Breast epithelium (tissue), 4 donors: ENCODE data around the gene VANGL1. TPM values are rescaled to one million over a fixed set of nuclear protein-coding genes. Genes with fewer than 3 reads are reported as not detected.

ENCODE experiments used
- DNase-seq, 2 donors: peaks; one replicate each; pipeline ENCODE4 v3.0.0-alpha.2; 2019; ENCODE audit warnings: low spot score in 2 of 2
- H3K27ac ChIP-seq, 2 donors: fragments of 200-600 bp; sonication (generic) in 1 of 2; one replicate each; pipeline ENCODE4 v1.5.1; 2016 to 2019; ENCODE audit warnings: mild to moderate bottlenecking in 1 of 2
- H3K27me3 ChIP-seq, 2 donors: fragments of 200-600 bp; sonication (generic) in 1 of 2; one replicate each; pipeline versions ENCODE4 v1.5.1 to v1.6.0; 2017 to 2019; ENCODE audit warnings: control low read depth in 1 of 2, mild to moderate bottlenecking in 1 of 2
- H3K36me3 ChIP-seq: fragments of 200-600 bp; one replicate; pipeline ENCODE4 v1.5.1; 2019
- H3K4me1 ChIP-seq, 2 donors: fragments of 200-600 bp; sonication (generic); one replicate each; pipeline ENCODE4 v1.5.1; 2016 to 2019; ENCODE audit warnings: control low read depth in 1 of 2
- H3K4me3 ChIP-seq, 3 donors: fragments of 200-600 bp; sonication (generic); 1 replicate in 2 of 3; 2 replicates in 1 of 3; pipeline ENCODE4 v1.5.1; 2016 to 2019; ENCODE audit warnings: mild to moderate bottlenecking in 3 of 3, moderate library complexity in 2 of 3
- H3K9me3 ChIP-seq, 2 donors: fragments of 200-600 bp; sonication (generic) in 1 of 2; one replicate each; pipeline ENCODE4 v1.5.1; 2016 to 2019; ENCODE audit warnings: control low read depth in 1 of 2
- POLR2A ChIP-seq: fragments of 450-650 bp; IDR thresholded peaks from one replicate; pipeline ENCODE4 v1.6.1; 2016; ENCODE audit warnings: antibody characterized with exemption, mild to moderate bottlenecking, moderate library complexity
- POLR2AphosphoS5 ChIP-seq, 3 donors: sonication (generic); formaldehyde crosslinking; IDR thresholded peaks; one replicate each; pipeline ENCODE4 v1.6.1; 2017; ENCODE audit warnings: antibody characterized with exemption in 3 of 3
- intact Hi-C: fragments of 100-400 bp; cut with DNase I; formaldehyde crosslinking; loops from one replicate; pipeline ENCODE4 v1.15.1; 2023; ENCODE audit warnings: low total_unique reads
- total RNA-seq, 3 donors: library from RNA; depleted of rRNA; stranded (reverse); fragments of >200 nt; gene quantifications; one replicate each; pipeline ENCODE4 v1.1.0, GENCODE V29; 2016
- TF ChIP-seq, protein P1 (sequence below), 3 donors: fragments of 450-650 bp; IDR thresholded peaks; one replicate each; pipeline ENCODE4 v1.5.1; 2016 to 2017; ENCODE audit warnings: antibody characterized with exemption in 3 of 3, mild to moderate bottlenecking in 3 of 3, moderate library complexity in 3 of 3

Gene VANGL1
- total RNA-seq, 3 donors from 2014 or later = 6.6 to 7.5 (median 7.5) TPM

DNA sequence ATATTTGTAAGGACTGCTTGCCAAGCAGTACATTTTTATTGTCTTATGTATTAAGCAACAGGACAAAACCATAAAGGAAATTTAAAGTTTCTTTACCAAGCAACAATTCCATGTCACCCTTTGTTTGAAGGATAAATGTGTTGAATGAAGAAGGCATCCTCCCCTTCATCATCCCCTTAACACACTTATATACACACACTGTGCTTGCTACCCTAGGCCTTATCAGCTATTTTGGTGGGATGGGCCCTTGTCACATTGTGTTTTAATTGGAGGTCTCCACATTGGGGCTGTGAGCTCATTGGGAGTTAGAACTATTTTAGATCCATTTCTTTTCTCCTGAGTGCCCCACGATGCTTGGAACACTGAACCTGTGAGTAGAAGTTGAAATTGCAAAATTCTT, 1.9 kb downstream of the VANGL1 start:
- Histone ChIP-seq H3K27ac (no peak overlapping the region), H3K4me3 (no peak overlapping the region)

DNA sequence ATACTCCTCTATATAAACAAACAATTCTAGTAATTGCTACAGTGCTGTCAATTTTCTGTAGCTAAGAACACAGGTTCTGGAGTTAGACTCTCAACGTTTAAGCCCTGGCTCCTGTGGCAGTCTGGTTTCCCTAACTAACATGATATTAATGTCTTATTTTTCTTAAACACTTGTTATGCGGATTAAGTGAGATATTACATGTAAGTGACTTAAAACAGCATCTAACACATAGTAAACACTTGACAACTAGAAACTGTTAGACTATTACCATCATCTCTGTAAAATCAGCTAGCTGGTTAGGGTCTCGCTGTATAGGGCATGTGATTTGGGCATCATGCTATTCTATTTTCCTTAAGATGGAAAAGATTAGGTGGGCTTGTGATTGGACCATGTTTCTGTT, 2.3 kb downstream of the VANGL1 start:
- no peak for DNase-seq
- Histone ChIP-seq H3K9me3 (peaks cover 0 to 10% of the 10 kb centered on the region in 2 donors), H3K27me3 (no peaks in the 10 kb centered on the region), H3K4me1 (no peaks in the 10 kb centered on the region), H3K4me3 (no peak overlapping the region), H3K27ac (no peak overlapping the region), H3K36me3 (no peaks in the 10 kb centered on the region)
- TF ChIP-seq POLR2AphosphoS5 (IDR thresholded peaks at IDR 0.05) = no peak
- TF ChIP-seq, protein P1, sequence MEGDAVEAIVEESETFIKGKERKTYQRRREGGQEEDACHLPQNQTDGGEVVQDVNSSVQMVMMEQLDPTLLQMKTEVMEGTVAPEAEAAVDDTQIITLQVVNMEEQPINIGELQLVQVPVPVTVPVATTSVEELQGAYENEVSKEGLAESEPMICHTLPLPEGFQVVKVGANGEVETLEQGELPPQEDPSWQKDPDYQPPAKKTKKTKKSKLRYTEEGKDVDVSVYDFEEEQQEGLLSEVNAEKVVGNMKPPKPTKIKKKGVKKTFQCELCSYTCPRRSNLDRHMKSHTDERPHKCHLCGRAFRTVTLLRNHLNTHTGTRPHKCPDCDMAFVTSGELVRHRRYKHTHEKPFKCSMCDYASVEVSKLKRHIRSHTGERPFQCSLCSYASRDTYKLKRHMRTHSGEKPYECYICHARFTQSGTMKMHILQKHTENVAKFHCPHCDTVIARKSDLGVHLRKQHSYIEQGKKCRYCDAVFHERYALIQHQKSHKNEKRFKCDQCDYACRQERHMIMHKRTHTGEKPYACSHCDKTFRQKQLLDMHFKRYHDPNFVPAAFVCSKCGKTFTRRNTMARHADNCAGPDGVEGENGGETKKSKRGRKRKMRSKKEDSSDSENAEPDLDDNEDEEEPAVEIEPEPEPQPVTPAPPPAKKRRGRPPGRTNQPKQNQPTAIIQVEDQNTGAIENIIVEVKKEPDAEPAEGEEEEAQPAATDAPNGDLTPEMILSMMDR (IDR thresholded peaks at IDR 0.05) = no peak
- TF ChIP-seq POLR2A = no peak
- intact Hi-C loops = no loop called here

More for the DNA sequence above, 1.9 kb downstream of the VANGL1 start:
- Histone ChIP-seq H3K27me3 (no peaks in the 10 kb centered on the region), H3K4me1 (no peaks in the 10 kb centered on the region), H3K36me3 (no peaks in the 10 kb centered on the region), H3K9me3 (peaks cover under 1 to 14% of the 10 kb centered on the region in 2 donors)
- intact Hi-C loops = no loop called here
- TF ChIP-seq, protein P1 (IDR thresholded peaks at IDR 0.05) = no peak
- DNase-seq = no peak

DNA sequence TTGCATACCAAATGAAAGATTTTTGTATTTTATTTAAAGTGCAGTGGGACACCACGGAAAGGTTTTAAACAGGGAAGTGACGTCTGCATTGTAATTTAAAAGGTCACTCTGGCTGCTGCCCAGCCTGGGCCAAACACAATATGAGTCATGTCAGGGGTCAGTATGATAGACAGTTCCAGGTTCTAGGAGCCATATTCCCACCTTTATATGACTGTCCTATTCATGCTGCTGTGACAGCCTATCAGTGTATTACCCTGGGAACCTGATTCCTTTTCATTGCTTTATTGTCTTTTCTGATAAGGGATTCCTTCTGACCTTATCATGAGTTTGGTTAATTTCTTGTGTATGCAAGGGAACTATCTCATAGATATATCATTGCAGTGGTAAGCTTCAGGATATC, 5.3 kb downstream of the VANGL1 start:
- DNase-seq = no peak
- intact Hi-C loops = no loop called here
- no peaks in the 10 kb centered on the region for H3K4me1 ChIP-seq

DNA sequence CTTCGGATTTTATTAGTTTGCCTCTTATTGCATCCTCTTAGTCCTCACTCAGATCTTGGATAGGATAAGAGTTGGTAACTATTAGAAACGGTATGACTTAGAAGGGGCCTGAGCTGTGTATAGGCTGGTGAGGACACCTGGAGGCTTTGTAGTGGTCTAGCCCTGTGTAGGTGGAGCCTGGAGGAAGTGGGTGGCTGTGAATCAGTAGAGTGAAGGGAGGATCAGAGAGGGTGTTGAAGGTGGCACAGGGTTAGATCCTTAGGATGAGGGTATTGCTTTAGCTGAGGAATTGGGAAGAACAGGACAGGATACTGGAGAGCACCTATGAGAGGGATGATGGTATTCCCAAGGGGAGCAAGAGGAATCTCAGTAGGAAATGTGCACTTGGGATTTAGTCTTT, 5.7 kb downstream of the VANGL1 start:
- DNase-seq = no peak
- Histone ChIP-seq H3K36me3 (no peaks in the 10 kb centered on the region), H3K4me1 (no peaks in the 10 kb centered on the region), H3K9me3 (no peaks in the 10 kb centered on the region), H3K27ac (no peak overlapping the region), H3K27me3 (no peaks in the 10 kb centered on the region), H3K4me3 (no peak overlapping the region)
- intact Hi-C loops = no loop called here
- TF ChIP-seq POLR2A (no peak), POLR2AphosphoS5 (IDR thresholded peaks at IDR 0.05) (no peak)
- TF ChIP-seq, protein P1 (IDR thresholded peaks at IDR 0.05) = no peak

More for the DNA sequence above, 5.3 kb downstream of the VANGL1 start:
- no peaks in the 10 kb centered on the region for H3K36me3 ChIP-seq
- H3K27me3 ChIP-seq = no peaks in the 10 kb centered on the region
- no peaks in the 10 kb centered on the region for H3K9me3 ChIP-seq
- no peak overlapping the region for H3K27ac ChIP-seq
- no peak overlapping the region for H3K4me3 ChIP-seq
- no peak for TF ChIP-seq POLR2A
- TF ChIP-seq POLR2AphosphoS5 (IDR thresholded peaks at IDR 0.05) = no peak
- TF ChIP-seq, protein P1 (IDR thresholded peaks at IDR 0.05) = no peak

DNA sequence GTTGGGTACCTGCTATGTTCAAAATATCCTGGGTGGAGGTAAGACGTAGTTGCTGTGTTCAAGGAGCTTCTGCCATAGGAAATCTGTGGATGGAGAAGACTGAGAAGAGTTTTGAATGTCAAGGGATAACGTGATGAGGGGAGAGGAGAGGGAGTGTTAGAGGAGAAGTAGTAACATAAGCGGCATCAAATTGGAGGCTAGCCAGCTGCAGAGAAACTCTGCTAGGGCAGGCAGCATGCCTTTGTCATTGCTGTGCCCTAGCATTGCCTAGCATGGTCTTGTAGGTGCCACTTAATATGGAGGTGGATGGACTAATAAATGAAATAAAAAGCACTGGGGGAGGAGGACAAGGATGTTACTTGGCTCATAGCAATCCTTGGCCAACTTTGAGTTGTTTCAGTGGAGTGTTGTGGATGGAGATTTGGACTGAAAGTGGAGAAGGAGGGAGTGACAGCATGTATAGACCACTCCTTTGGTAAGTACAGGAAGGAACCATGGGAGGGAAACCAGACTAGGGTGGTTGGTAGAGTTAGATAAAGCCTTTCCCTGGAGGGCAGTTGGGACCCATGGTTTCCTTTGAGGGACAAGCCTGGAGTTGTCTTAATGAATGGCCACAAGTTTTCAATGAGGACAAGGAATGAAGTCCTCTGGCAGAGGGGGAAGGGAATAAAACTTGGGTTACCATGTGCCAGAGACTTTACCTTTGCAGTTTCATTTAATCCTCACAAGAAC, 6.3 kb downstream of the VANGL1 start:
- Histone ChIP-seq H3K4me3 (no peak overlapping the region), H3K27me3 (no peaks in the 10 kb centered on the region), H3K36me3 (no peaks in the 10 kb centered on the region), H3K27ac (no peak overlapping the region), H3K9me3 (no peaks in the 10 kb centered on the region), H3K4me1 (no peaks in the 10 kb centered on the region)
- TF ChIP-seq POLR2AphosphoS5 (IDR thresholded peaks at IDR 0.05) (no peak), POLR2A (no peak)
- TF ChIP-seq, protein P1 (IDR thresholded peaks at IDR 0.05) = no peak
- no peak for DNase-seq
- intact Hi-C loops = no loop called here
